Naive thymus-derived CD4-positive, alpha-beta T cell (primary cell): Measurements from ENCODE around the gene TNIK. TPM values are rescaled to one million over a fixed set of nuclear protein-coding genes. Genes with fewer than 3 reads are reported as not detected.
"Not testable (repeated sequence)": the region's sequence is repeated elsewhere in the genome, so short reads cannot be mapped to it uniquely, and the experiment has no call there.

Source experiments
- ATAC-seq: fragments of 150-1000 bp; cut with Tn5 transposase; 2 replicates; pipeline ENCODE4 v1.10.0; 2021; ENCODE audit warnings: mild to moderate bottlenecking, moderate library complexity
- CTCF ChIA-PET: fragments of 350-600 bp; sonication (Branson Sonifier 250); formaldehyde crosslinking; loops from one replicate; lab custom pipeline; 2021; ENCODE audit warnings: antibody characterized with exemption; lab: Charles Lee
- POLR2A ChIA-PET: fragments of 350-600 bp; sonication (Branson Sonifier 250); formaldehyde crosslinking; loops from one replicate; lab custom pipeline; 2021; ENCODE audit warnings: antibody characterized with exemption, inconsistent platforms; lab: Charles Lee
- DNase-seq, 9 donors: peaks; one replicate each; pipeline versions ENCODE4 v3.0.0 to v3.0.0-alpha.2; 2020 to 2022; ENCODE audit warnings: mixed read lengths in 1 of 9
- H3K27ac ChIP-seq: one replicate; pipeline ENCODE4 v1.7.0; 2013; ENCODE audit warnings: mild to moderate bottlenecking, low read depth, low read length, moderate library complexity
- H3K27me3 ChIP-seq, 2 donors: one replicate each; pipeline ENCODE4 v1.7.0; 2013; ENCODE audit warnings: low read length in 2 of 2, mild to moderate bottlenecking in 2 of 2, moderate library complexity in 2 of 2; ENCODE audit not compliant: control insufficient read depth in 2 of 2, insufficient read depth in 2 of 2
- H3K36me3 ChIP-seq, 3 experiments: 1 replicate in 2 of 3; 2 replicates in 1 of 3; pipeline ENCODE4 v1.7.0; 2013; ENCODE audit warnings: low read length in 3 of 3, mild to moderate bottlenecking in 3 of 3, moderate library complexity in 1 of 3; ENCODE audit not compliant: insufficient read depth in 3 of 3, control insufficient read depth in 2 of 3
- H3K4me1 ChIP-seq, 2 donors: one replicate each; pipeline ENCODE4 v1.7.0; 2013; ENCODE audit warnings: low read length in 2 of 2, mild to moderate bottlenecking in 2 of 2, moderate library complexity in 1 of 2; ENCODE audit not compliant: control insufficient read depth in 2 of 2, insufficient read depth in 2 of 2
- H3K4me3 ChIP-seq: 2 replicates; pipeline ENCODE4 v1.7.0; 2013; ENCODE audit warnings: mild to moderate bottlenecking, low read length
- H3K9me3 ChIP-seq, 3 experiments: 1 replicate in 2 of 3; 2 replicates in 1 of 3; pipeline ENCODE4 v1.7.0; 2013; ENCODE audit warnings: low read length in 3 of 3; ENCODE audit not compliant: control insufficient read depth in 2 of 3
- H3K27ac Mint-ChIP-seq, 9 donors: one replicate each; pipeline ENCODE4 v1.8.0; 2020 to 2022; ENCODE audit warnings: mixed read lengths in 9 of 9, mild to moderate bottlenecking in 8 of 9, moderate library complexity in 5 of 9, inconsistent platforms in 2 of 9
- H3K27me3 Mint-ChIP-seq, 5 donors: one replicate each; pipeline ENCODE4 v1.8.0; 2021 to 2022; ENCODE audit warnings: mixed read lengths in 5 of 5, mild to moderate bottlenecking in 1 of 5
- H3K36me3 Mint-ChIP-seq, 5 donors: one replicate each; pipeline ENCODE4 v1.8.0; 2020 to 2022; ENCODE audit warnings: mixed read lengths in 5 of 5, mild to moderate bottlenecking in 3 of 5, inconsistent platforms in 1 of 5
- H3K4me1 Mint-ChIP-seq, 7 donors: one replicate each; pipeline ENCODE4 v1.8.0; 2020 to 2022; ENCODE audit warnings: mixed read lengths in 7 of 7, mild to moderate bottlenecking in 3 of 7, inconsistent platforms in 1 of 7
- H3K4me3 Mint-ChIP-seq, 10 donors: one replicate each; pipeline ENCODE4 v1.8.0; 2020 to 2022; ENCODE audit warnings: mild to moderate bottlenecking in 10 of 10, mixed read lengths in 10 of 10, moderate library complexity in 6 of 10, inconsistent platforms in 2 of 10
- H3K9me3 Mint-ChIP-seq, 11 donors: one replicate each; pipeline ENCODE4 v1.8.0; 2020 to 2022; ENCODE audit warnings: mixed read lengths in 11 of 11, mild to moderate bottlenecking in 4 of 11, inconsistent platforms in 1 of 11, moderate library complexity in 1 of 11
- intact Hi-C, 2 donors: fragments of 100-400 bp; cut with micrococcal nuclease; formaldehyde crosslinking; loops; one replicate each; pipeline ENCODE4 v1.15.1; 2023
- polyA plus RNA-seq, 2 donors: library from polyadenylated mRNA; unstranded; fragments of 300-500 nt; fragmentation: Illumina TruSeq; gene quantifications; one replicate each; pipeline ENCODE4 v1.2.3, GENCODE V29; 2021
- total RNA-seq, 6 experiments: library from RNA in 5 of 6; stranded (reverse) in 5 of 6; gene quantifications; 1 replicate in 5 of 6; 2 replicates in 1 of 6; pipeline ENCODE4 v1.2.3 and lab custom pipeline; 2021 to 2026

The TNIK gene
- total and polyA plus RNA-seq, 7 experiments from 2014 or later: 20.2 to 74.9 (median 66.3) TPM

GRCh38 chr3:171455603-171456550, 4.3 kb downstream of the TNIK start:
- peaks cover 0 to 14% (median 0%) of the 10 kb centered on the region in 3 experiments for H3K36me3 ChIP-seq
- no peak overlapping the region for H3K4me3 ChIP-seq
- H3K27me3 ChIP-seq: no peaks in the 10 kb centered on the region
- intact Hi-C loops: loop anchor here (10.0 kb wide), 2 partner anchors 649 to 1059 kb away; no protein-coding TSS in a partner anchor
- no peaks in the 10 kb centered on the region for H3K9me3 ChIP-seq
- ATAC-seq (no peak), DNase-seq (no peak)
- H3K27ac ChIP-seq: no peak overlapping the region
- H3K36me3 Mint-ChIP-seq: peaks cover 0 to 6% (median 0%) of the 10 kb centered on the region in 5 donors
- no peaks in the 10 kb centered on the region for H3K9me3 Mint-ChIP-seq
- H3K4me3 Mint-ChIP-seq: peak overlapping the region; percentile 26 to 98 (median 93)
- ChIA-PET CTCF (no interaction called here), POLR2A (interaction anchor here (1.0 to 1.4 kb wide), 2 partner anchors 10 to 23 kb away, joined by 3 read pairs; no protein-coding TSS in a partner anchor)
- peak overlapping the region in 7 of 9 donors; percentile 6 to 88 (median 20) for H3K27ac Mint-ChIP-seq
- peaks cover 0 to 46% (median 31%) of the 10 kb centered on the region in 7 donors for H3K4me1 Mint-ChIP-seq
- H3K4me1 ChIP-seq: peaks cover 14 to 23% of the 10 kb centered on the region in 2 donors
- no peaks in the 10 kb centered on the region for H3K27me3 Mint-ChIP-seq

GRCh38 chr3:171454041-171454440, 6.2 kb downstream of the TNIK start:
- Histone ChIP-seq H3K27ac (no peak overlapping the region), H3K9me3 (no peaks in the 10 kb centered on the region), H3K4me1 (peaks cover 14 to 23% of the 10 kb centered on the region in 2 donors), H3K36me3 (no peaks in the 10 kb centered on the region), H3K27me3 (no peaks in the 10 kb centered on the region), H3K4me3 (no peak overlapping the region)
- Mint-ChIP-seq H3K9me3 (no peaks in the 10 kb centered on the region), H3K27me3 (no peaks in the 10 kb centered on the region), H3K4me3 (no peak overlapping the region), H3K4me1 (peaks cover 0 to 43% (median 32%) of the 10 kb centered on the region in 7 donors), H3K36me3 (peaks cover 0 to 12% (median 0%) of the 10 kb centered on the region in 5 donors), H3K27ac (no peak overlapping the region)
- POLR2A ChIA-PET: no interaction called here
- DNase-seq (no peak), ATAC-seq (no peak)
- CTCF ChIA-PET: no interaction called here
- intact Hi-C loops: loop anchor here (10.0 kb wide), 2 partner anchors 651 to 1061 kb away; no protein-coding TSS in a partner anchor

GRCh38 chr3:171453180-171453886, 6.9 kb downstream of the TNIK start:
- H3K36me3 ChIP-seq: no peaks in the 10 kb centered on the region
- Mint-ChIP-seq H3K27me3 (no peaks in the 10 kb centered on the region), H3K9me3 (no peaks in the 10 kb centered on the region), H3K4me3 (no peak overlapping the region), H3K27ac (no peak overlapping the region), H3K36me3 (peaks cover 0 to 15% (median 0%) of the 10 kb centered on the region in 5 donors), H3K4me1 (peaks cover 7 to 43% (median 32%) of the 10 kb centered on the region in 7 donors)
- no peak overlapping the region for H3K4me3 ChIP-seq
- no peaks in the 10 kb centered on the region for H3K9me3 ChIP-seq
- no peak overlapping the region for H3K27ac ChIP-seq
- ATAC-seq: no peak
- no peak for DNase-seq
- no peaks in the 10 kb centered on the region for H3K27me3 ChIP-seq
- POLR2A ChIA-PET: no interaction called here
- intact Hi-C loops: loop anchor here (10.0 kb wide), 2 partner anchors 651 to 1061 kb away; no protein-coding TSS in a partner anchor
- CTCF ChIA-PET: no interaction called here
- H3K4me1 ChIP-seq: peaks cover 18 to 23% of the 10 kb centered on the region in 2 donors

GRCh38 chr3:171452328-171452727, 7.9 kb downstream of the TNIK start:
- H3K4me1 Mint-ChIP-seq: peaks cover 17 to 44% (median 29%) of the 10 kb centered on the region in 7 donors
- H3K36me3 Mint-ChIP-seq: peaks cover 0 to 15% (median 0%) of the 10 kb centered on the region in 5 donors
- H3K9me3 Mint-ChIP-seq: no peaks in the 10 kb centered on the region
- intact Hi-C loops: loop anchor here (10.0 kb wide), 2 partner anchors 652 to 1062 kb away; no protein-coding TSS in a partner anchor
- Histone ChIP-seq H3K36me3 (no peaks in the 10 kb centered on the region), H3K4me1 (peaks cover 19% of the 10 kb centered on the region in 2 donors), H3K27ac (no peak overlapping the region), H3K27me3 (no peaks in the 10 kb centered on the region), H3K4me3 (no peak overlapping the region), H3K9me3 (no peaks in the 10 kb centered on the region)
- ChIA-PET POLR2A (interaction anchor here (0.6 kb wide), 1 partner anchor 30 kb away, joined by 3 read pairs; no protein-coding TSS in a partner anchor), CTCF (interaction anchor here (1.0 kb wide), 1 partner anchor 9 kb away, joined by 3 read pairs; no protein-coding TSS in a partner anchor)
- no peak for DNase-seq
- H3K4me3 Mint-ChIP-seq: no peak overlapping the region
- ATAC-seq: no peak
- no peaks in the 10 kb centered on the region for H3K27me3 Mint-ChIP-seq
- H3K27ac Mint-ChIP-seq: no peak overlapping the region

GRCh38 chr3:171451915-171452314, 8.3 kb downstream of the TNIK start:
- peaks cover 0 to 15% (median 0%) of the 10 kb centered on the region in 5 donors for H3K36me3 Mint-ChIP-seq
- peaks cover 21 to 43% (median 28%) of the 10 kb centered on the region in 7 donors for H3K4me1 Mint-ChIP-seq
- no peaks in the 10 kb centered on the region for H3K9me3 Mint-ChIP-seq
- POLR2A ChIA-PET: interaction anchor here (0.6 kb wide), 1 partner anchor 29 kb away, joined by 3 read pairs; no protein-coding TSS in a partner anchor
- Histone ChIP-seq H3K9me3 (no peaks in the 10 kb centered on the region), H3K4me3 (no peak overlapping the region), H3K36me3 (no peaks in the 10 kb centered on the region), H3K4me1 (peaks cover 15 to 18% of the 10 kb centered on the region in 2 donors), H3K27ac (no peak overlapping the region), H3K27me3 (no peaks in the 10 kb centered on the region)
- CTCF ChIA-PET: interaction anchor here (1.0 kb wide), 1 partner anchor 8 kb away, joined by 3 read pairs; no protein-coding TSS in a partner anchor
- H3K27me3 Mint-ChIP-seq: no peaks in the 10 kb centered on the region
- no peak for ATAC-seq
- H3K4me3 Mint-ChIP-seq: peak overlapping the region in 2 of 10 donors; percentile 3 to 16
- intact Hi-C loops: loop anchor here (10.0 kb wide), 2 partner anchors 653 to 1063 kb away; no protein-coding TSS in a partner anchor
- no peak for DNase-seq
- H3K27ac Mint-ChIP-seq: peak overlapping the region in 1 of 9 donors; percentile 2

GRCh38 chr3:171447579-171447891, 12.7 kb downstream of the TNIK start:
- H3K27me3 Mint-ChIP-seq, H3K9me3 ChIP-seq, H3K27ac ChIP-seq, H3K4me3 ChIP-seq, H3K27me3 ChIP-seq, intact Hi-C loops, H3K36me3 ChIP-seq, ATAC-seq, DNase-seq, H3K9me3 Mint-ChIP-seq: not testable (repeated sequence)
- CTCF ChIA-PET: interaction anchor here (0.5 to 0.7 kb wide), 2 partner anchors 43 to 101 kb away, joined by 3 read pairs; no protein-coding TSS in a partner anchor
- Mint-ChIP-seq H3K36me3 (peaks cover 0 to 25% (median 11%) of the 10 kb centered on the region in 5 donors), H3K27ac (peak overlapping the region in 1 of 9 donors; percentile 49), H3K4me1 (peaks cover 27 to 63% (median 57%) of the 10 kb centered on the region in 7 donors), H3K4me3 (peak overlapping the region in 7 of 10 donors; percentile 6 to 68 (median 16))
- H3K4me1 ChIP-seq: peaks cover 19 to 22% of the 10 kb centered on the region in 2 donors
- POLR2A ChIA-PET: interaction anchor here (0.7 to 1.2 kb wide), 3 partner anchors 13 to 241 kb away, joined by 3 to 5 read pairs (median 3); no protein-coding TSS in a partner anchor
